LoVo (cell line): ENCODE results near the gene TOMM70.

Source experiments
- DNase-seq: peaks from one replicate; pipeline ENCODE4 v3.0.0-alpha.2; 2016; ENCODE audit warnings: low spot score

TOMM70 gene

DNA sequence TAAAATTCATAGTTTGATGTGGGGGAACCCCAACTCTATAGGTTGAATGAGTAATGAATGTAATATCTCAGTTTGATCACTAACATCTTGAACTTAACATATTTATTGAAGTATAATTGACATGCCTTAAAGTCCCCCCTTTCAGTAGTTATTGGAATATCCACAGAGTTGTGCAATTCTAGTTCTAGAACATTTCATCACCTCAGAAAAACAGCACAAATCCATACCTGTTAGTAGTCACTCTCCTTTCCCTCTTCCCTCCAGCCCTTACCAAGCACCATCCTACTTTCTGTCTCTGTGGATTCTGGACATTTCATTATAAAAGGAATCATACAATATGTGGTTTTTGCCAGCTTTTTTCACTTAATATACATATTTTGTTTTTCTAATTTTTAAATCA is 75.1 kb downstream of the TOMM70 start:
- DNase-seq: no peak

DNA sequence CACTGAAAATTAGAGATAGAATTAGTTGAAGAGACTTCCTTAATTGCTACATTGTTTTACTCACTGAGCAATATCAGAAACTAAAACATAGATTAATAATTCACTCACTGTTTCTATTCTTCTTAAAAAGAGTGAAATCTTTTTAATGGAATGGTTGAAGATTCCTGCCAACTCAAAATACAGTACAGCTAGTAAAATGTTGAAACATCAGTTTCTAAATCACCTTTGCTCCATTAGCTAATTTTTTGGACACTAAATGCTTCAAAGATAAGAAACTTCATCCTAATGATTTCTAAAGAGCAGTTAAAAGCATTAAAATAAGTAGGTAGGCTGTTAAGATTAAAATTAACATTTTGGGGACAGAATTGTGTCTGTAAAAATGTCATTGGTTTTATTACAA is 76.8 kb downstream of the TOMM70 start:
- DNase-seq: no peak

DNA sequence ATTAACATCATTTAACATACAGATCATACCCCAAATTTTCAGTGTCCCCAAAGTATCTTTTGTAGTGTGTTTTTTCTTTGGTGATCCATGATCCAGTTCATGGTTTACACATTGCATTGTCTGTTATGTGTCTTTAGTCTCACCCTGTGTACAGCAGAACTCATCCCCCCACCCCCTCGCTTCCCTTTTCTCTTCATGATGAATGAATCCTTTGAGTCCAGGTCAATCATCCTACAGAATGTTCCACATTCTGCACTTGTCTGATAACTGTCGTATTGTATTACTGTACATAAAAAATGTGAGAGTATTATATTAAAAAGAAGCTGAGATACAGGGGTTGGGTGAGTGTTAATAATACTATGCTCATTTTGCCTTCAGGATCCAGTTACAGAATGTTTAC is 80.9 kb downstream of the TOMM70 start:
- DNase-seq: no peak

DNA sequence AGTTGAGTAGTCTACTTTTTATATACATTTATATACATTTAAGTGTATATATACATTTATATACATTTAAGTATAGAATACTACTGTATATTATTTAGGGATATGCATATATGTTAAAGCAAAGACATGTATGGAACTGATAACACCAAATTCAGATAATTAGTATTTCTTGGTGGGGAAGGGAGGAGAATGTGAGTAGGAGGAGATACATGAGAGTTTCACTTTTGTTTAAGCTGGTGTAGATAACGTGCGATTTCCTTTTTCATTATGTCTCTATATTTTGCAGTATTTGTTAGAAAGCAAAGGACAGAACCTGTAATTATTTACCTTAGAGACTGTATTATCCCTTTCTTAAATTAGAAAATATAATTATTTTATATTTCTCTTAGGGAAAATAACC is 83.0 kb downstream of the TOMM70 start:
- no peak for DNase-seq

DNA sequence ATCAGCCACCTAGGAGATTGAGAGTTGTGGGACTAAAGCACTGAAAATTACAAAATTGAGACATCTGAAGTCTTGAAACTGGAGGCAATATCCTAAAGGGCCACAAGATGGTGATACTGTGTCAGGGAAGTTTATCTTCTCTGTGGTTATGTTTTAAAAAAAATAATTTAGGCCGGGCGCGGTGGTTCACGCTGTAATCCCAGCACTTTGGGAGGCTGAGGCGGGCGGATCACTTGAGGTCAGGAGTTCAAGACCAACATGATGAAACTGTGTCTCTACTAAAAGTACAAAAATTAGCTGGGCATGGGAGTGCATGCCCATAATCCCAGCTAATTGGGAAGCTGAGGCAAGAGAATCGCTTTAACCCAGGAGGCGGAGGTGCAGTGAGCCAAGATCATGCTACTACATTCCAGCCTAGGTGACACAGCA is 84.2 kb downstream of the TOMM70 start:
- peak; percentile 39 for DNase-seq
